Right renal pelvis (tissue), 4 donors: ENCODE data around the gene ADRM1. TPM values are rescaled to one million over a fixed set of nuclear protein-coding genes. Genes with fewer than 3 reads are reported as not detected.

ENCODE experiments used
- DNase-seq, 4 donors: peaks; one replicate each; pipeline ENCODE4 v3.0.0-alpha.2; 2013; ENCODE audit warnings: low read depth in 4 of 4, low spot score in 3 of 4, missing footprints in 1 of 4
- polyA plus RNA-seq, 4 donors: library from polyadenylated mRNA; unstranded; fragments of 120-200 nt; gene quantifications; one replicate each; pipeline ENCODE4 v1.2.1, GENCODE V29; 2013; ENCODE audit not compliant: insufficient read length in 4 of 4

The ADRM1 gene
- polyA plus RNA-seq, 4 donors = 47.3 to 68.7 (median 48.4) TPM

DNA sequence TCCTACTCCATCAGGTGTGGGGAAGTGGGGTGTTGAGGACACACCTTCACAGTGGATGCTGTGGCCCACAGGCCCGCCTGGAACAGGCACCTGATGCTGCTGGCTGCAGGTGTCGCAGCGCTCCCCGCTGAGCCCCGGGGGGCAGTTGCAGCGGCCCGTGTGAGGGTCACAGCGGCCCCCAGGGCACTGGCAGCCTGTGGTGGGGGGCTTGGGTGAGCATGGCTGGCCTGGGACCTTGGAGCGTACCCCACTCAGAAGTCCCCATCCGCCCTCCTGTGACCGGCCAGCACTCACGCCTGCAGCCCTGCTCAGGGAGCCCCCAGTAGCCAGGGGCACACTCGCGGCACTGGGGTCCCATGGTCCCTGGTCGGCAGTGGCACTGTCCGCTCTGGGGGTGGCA lies 19.2 kb downstream of the ADRM1 start:
- DNase-seq = no peak

DNA sequence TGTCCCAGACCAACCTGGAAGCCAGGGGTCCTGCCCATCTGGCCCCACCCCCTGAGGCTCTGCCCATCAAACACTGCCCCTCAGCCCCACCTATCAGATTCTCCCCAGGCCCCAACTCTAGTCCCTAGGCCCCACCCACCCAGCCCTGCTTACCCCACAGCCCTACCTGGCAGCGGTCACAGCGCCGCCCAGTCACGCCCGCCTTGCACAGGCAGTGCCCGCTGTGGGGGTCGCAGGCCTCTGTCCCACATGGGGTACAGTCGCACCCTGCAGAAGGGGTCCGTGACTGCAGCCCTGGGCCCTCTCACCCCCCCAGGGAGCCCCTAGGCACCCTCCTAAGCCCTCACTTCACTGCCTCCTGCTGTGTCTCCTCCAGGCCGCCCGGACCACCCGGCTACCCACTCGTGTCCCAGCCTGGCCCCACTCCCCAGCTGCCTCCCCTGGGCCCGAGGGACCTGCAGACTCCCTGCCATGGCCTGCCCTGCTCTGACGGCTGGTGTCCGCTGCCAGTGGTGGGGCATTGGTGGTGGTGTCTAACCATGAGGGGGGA lies 19.8 kb downstream of the ADRM1 start:
- DNase-seq = no peak

DNA sequence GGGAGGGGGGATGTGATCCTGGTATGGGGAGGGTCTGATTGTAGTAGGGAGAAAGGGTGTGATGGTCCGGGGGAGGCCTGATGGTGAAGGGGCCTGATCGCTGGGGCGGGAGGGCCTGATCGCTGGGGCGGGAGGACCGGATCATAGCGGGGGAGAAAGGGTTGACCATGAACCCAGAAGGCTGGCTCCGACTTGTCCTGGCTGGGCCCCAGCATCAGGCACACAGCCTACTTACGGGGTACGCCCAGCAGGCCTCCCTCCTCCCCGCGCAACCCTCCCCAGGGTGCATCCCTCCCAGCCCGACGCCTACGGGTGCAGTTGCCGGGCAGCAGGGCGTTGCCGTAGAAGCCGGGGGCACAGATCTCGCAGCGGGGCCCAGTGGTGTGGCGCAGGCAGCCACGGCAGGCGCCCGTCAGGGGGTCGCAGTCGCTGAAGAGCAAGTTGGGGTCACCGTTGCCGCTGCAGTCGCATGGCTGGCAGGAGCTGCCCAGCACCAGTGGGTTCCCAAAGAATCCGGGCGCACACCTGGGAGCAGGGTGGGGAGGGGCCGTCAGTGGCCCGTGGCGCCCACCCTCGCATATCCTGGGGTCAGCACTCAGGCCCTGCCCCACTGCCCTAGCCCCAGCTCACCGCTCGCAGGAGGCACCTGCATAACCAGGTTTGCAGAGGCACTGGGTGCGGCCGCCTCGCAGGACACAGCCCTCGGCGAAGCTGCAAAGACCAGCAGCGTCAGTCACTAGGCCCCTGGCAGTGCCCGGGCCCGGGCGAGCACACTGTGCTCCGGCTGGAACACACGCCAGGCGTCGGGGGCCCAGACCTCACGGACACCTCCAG lies 20.6 kb downstream of the ADRM1 start:
- DNase-seq = no peak

DNA sequence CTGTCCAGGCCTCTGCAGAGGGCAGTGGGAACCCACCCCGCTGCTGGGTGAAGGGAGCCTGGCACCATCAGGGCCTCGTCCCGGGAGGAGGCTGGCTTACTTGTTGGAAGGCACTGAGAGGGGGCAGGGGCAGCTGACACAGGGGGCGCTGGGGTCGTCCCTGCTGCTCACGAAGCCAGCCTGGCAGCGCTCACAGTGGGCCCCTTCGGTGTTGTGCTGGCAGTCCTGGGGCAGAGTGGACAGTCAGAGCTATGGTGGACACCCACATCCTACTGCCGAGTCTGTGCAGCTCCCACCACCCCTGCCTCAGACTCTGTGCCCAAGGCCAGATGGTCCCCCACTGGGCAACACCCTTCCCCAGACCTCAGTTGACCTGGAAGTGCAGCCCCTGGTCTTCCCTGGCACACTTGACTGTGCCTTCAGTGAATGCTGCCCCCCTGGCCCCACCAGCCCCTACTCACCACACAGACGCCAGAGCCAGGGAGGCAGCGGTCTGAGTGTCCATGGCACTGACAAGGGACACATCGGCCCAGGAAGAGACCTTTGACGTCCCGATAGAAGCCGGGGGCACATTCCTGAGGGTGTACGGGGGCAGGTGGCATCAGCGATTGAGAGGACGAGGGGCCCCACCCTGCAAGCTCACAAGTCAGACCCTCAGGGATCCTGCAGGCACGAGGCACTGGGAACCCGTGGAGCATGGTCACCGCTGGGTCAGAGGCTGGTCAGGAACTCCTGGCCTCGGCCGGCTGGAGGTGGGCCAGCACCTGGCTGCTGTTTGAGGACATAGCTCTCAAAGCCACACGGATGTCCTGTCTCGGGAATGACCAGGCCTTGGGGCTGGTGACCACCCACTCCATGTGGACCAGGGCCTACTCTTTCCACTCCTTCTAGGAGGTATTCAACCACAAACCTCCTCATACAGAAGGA lies 21.4 kb downstream of the ADRM1 start:
- no peak for DNase-seq

DNA sequence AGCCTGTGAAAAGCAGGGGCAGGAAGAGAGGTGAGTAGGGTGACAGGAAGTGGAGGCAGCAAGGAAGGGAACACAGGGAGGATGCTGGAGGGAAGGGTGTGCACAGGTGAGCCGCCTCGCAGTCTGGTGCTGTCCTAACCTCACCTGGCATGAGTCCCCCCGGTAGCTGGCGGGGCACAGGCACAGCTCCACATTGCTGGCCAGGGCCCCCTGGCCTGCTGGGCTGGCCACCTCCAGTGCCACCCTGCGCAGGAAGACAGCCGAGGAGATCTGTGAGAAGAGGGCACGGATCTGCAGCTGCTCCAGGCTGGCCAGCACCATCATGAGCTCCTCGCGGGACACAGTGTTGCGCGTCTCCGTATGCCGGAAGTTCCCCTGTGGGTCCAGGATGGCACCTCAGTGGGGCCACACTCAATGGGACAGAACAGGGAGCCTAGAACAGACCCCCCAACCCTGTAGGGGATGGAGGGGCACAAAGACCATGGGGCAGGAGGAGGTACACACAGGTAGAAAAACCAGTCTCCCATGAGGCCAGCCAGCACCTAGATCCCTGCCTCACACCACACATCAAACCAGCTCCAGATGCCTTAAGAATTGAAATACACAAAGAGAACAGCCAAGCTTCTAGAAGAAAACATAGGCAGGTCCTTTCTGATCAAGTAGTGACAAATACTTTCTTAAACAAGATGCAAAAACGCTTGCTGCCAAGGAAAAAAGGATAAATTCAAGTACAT lies 22.5 kb downstream of the ADRM1 start:
- no peak for DNase-seq

DNA sequence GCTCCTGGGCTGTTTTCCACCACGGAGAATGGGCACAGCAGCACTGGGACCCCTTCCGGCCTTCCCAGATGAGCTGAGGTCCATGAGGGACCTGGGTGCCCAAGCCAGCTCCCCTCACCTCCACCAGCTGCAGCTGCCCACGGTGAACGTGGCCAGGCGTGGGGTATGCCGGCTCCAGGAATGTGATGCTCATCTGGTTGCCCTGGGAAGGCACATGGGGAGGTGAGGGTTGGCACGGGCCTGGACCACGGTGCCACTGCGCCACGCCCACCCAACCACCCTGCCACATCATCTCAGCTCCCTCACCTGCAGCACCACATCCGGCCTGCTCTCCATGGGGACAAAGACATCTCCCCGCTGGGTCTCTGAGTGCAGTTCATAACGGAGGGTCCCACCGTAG lies 23.8 kb downstream of the ADRM1 start:
- DNase-seq = no peak

DNA sequence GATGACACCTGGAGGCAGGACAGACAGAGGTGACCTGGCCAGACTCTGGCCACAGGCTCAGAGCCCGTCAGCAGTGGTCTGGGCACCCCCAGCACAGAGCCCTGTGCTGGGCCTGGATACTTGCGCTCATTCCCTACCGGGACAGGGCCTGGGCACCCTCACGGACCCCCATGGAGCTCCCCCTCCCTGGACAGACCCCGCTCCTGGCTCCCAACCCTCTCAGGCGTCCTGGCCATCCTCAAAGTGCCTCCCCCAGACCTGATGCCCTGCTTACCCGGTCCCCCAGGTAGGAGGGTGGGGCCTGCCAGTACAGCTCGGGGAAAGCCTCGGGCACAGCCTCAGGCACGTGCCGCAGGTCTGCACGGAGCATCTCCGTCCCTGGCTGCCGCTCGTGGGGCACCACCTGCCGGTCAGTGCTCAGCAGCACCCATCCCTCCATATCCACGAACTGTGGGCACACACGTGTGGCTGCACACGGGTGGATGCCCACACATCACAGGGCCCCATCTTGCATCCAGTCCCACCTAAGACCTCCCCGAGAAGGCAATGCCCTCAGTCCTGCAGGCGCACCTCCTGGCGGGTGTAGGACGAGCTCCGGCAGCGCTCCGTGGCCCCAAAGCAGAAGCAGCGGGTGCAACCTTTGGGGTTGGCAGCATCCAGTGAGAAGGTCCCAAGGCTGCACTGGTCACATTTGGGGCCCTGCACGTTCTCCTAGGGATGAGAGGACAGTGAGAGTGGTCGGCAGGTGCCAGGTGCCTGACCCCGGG lies 24.3 kb downstream of the ADRM1 start:
- DNase-seq = no peak

DNA sequence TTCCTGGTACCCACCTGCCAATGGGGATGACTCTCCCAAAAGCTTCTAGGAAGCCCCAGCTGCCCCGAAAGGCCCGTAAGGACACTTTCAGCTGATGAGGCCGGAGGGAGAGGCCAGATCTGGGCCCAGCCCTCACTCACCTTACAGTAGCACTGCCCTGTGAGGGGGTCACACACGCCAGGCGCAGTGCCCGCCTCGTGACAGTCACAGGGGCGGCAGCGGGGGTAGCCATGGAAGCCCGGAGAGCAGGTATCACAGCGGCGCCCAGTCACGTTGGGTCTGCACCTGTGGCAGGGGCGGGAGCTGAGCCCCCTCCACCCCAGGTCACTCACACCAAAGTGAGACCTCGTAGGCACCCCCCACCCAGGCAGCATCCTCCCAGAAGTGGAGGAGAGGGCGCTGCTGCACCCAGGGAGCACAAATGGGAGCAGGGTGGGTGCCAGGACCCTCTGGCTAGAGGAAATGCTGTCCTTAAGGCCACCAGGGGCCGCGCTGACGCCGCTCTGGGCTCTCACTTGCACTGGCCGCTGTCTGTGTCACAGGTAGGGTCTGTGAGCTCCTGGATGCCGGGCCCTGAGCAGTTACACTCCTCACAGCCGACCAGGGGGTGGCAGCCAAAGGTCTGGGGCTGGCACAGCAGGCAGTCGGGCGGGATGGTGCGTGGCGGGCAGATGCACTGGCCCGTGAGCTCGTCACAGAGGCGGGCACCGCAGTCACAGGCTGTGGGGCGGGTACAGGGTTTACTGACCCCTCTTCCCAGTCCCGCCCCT lies 25.1 kb downstream of the ADRM1 start:
- DNase-seq = no peak

DNA sequence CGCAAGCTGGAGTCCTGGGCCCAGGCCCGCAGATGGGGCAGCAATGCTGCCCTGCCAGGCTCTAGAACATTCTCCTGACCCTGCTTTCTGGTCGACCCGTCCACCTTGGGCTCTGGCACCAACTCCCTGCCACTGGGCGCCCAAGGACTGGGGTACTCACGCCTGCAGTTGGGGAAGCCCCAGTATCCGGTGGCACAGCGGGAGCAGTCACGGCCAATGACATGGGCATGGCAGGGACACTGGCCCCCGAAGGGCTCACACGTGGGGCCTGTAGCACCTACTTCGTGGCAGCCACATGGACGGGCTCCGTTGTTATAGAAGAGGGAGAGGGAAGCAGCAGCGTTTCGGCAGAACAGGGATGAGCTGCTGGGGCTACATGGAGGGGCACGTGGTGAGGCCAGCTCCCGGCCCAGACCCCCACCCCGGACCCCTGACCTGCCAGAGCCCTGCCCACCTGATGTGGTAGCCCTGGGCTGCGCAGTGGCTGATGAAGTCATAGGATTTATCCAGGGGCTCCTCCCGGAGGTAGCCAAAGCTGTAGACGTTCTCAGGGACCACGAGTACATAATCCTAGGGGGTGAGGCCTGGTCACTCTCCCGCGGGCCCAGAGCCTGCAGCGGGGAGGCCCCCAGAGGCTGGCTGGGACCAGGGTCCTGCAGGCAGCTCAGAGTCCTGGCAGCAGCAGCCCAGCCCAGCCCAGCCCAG lies 26.0 kb downstream of the ADRM1 start:
- DNase-seq = no peak

DNA sequence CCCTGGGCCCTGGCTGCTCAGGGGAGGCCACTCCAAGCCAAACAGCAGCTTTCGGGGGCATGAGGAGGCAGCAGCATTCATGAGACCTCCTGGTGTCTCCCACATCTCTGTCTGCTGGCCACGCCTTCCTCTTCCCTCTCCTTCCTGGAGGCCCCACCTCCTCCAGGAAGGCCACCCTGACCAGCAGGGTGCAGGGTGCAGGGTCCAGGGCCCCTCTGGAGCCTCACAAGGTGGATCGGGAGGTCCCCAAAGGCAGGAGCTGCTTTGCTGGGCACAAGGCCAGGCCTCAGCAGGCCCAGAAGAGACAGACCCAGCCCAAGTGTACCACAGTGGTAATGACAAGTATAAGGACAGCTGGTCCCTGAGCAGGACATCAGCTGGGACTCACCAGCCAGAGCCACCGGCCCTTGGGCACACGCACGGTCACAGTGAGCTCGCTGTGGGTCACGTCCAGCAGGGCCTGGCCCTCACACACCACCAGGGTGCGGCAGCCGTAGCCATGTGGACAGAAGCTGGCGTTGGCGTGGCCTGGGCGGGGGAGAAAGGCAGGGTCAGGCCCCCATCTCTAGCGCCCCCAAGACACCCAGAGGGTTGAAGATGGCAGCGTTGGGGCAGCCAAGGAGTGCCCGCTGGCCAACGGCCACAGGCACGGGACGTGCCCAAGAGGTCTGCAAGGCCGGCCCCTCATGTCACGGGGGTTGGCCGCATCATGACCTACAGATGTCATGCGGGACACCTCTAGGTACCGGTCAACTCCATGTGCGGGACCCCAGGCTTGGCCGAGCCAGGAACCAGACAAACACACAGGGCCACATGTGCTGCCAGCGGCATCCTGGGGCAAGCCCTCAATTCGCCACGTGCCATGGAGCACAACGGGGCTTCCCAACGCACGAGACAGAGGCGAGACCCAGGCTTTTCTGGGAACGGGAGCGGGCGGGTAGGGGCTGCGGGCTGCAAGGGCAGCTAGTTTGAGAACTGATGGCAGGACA lies 26.9 kb downstream of the ADRM1 start:
- no peak for DNase-seq

DNA sequence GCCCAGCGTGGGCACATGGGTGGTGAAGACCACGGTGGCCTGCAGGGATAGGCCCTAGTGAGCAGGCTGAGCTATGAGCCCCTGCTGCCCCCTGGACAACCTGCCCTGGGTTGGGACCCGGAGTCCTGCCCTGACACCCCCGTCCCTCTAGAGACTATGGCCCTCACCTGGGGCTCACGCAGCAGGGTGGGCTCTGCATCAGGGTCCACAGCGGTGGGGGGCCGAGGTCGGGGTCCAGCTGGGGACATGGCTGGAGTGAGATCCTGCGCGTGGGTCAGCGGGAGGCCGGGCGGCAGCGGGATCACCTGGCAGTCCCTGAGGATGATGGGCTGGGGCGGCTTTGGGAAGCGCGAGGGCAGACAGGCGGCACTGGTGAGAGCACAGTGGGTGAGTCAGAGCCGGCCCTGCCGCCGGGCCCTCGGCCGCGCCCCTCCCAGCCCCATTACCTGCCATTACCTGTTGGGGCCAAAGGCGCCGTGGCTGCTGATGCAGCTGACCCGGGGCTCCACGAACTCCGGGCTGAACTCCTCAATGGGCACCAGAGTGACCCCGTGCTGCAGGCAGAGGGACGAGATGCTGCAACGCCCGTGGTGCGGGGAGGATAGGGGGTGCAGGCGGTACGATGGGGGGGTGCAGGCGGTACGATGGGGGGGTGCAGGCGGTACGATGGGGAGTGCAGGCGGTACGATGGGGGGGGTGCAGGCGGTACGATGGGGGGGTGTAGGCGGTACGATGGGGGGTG lies 27.9 kb downstream of the ADRM1 start:
- no peak for DNase-seq

DNA sequence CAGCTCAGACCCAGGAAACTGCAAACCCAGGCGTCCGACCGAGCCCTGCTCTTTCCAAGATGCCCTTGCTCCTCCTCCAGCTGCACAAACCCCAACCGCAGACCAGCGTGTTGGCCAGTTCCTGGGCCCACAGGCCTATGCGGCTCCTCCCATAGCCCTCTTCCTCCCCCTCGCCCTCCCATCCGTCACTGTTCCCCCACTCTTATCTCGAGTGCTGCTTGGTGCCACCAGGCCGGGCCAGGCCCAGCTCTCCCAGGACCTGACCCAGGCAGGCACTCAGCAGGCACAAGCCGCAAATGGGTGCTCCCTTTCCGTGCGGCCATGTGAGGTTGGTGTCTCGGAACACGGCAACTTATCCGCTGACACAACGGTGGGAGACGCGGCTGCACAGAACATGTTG lies 28.6 kb downstream of the ADRM1 start:
- no peak for DNase-seq

DNA sequence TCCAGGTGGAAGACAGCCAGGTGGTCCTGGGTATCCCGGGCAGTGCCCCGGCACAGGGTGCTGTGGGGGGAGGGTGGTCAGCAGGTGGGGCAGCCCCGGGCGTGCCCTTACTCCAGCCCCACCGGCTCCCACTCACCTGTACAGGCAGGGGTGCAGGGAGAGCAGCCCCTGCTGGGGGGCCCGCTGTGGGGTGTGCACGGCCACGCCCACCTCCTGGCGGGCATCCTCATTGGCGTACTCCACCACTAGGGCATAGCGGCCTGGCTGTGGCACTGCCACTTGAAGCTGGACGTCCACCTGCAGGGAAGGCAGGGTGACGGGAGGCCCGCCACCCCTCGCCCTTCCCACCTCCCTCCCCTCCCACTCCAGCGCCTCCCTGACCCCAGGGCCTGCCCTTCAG lies 29.6 kb downstream of the ADRM1 start:
- no peak for DNase-seq

DNA sequence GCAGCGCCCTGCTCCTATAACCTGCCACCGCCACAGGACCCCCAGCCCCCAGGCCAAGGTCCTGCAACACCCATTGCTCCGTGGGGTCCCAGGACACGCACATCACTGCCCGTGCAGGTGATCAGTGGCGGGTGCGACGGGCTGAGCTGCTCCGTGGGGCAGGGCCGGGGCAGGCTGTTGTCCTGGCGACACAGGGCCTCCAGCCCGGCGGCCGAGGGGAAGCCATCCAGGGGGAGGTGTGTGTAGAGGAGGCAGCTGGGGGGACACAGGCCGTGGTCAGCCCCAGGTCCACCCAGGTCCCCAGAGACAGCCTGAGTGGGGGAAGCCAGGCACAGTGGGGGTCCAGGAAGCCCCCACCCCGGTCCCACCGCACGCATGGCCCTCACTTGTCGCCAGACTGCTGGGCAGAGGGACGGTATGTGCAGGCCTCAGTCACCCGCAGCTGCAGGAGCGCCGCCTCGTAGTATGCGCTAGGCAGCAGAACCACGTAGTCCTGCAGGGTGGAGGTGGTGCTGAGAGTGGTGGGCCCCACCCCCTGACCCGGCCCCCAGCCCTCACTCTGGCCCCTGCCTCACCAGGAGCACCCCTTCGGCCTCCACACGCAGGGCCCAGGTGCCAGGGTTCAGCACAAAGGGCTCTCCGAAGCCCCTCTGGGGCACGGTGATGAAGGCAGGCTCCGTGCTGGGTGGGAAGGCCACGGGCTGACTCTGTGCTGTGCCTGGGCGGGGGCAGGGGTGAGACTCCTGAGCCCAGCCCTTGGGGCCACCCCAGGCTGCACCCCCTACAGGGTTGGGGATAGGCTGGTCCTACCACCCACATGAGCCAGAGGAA lies 30.4 kb downstream of the ADRM1 start:
- no peak for DNase-seq

DNA sequence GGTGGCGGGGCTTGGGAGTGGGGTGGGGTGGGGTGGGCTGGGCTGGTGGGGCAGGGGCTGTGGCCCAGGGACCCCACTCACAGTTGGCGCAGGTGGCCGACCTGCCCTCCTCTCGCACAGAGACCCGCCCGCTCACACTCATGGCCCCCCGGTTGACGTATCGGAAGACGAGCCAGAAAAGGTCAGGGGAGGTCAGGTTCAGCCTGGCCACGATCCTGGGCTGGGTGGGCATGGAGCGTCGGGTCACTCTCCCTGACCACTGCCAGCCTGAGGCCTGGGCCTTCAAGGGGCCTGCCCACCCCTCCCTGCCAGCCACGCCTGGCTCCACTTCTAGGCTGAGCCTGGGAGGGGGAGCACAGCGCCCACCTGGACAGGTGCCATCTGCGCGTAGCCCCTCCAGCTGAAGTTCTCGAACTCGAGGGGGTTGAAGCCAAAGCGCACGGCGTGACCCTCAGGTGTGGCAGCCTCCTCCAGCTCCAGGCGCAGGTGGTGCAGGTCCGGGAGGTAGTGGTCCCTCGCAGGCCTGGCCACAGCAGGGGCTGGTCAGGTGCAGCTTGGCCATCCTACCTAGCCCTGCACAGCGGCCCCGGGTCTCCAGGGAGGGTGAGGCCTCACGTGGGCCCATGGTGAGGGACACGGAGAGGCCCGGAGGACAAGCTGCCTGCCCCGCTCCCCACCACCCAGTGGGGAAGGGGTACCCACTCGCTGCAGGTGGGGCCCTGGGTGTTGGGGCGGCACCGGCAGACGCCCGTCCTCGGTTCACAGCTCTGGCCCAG lies 31.2 kb downstream of the ADRM1 start:
- no peak for DNase-seq
